OCI-LY7 (cell line): Measurements from ENCODE around the gene IQCK. TPM values are rescaled to one million over a fixed set of nuclear protein-coding genes. Genes with fewer than 3 reads are reported as not detected.

Experiments
- BruUV-seq: library from RNA; stranded (reverse); fragments of 400-500 nt; replicated peaks from 2 replicates; lab custom pipeline; 2021; lab: Mats Ljungman, UMichigan
- CTCF ChIA-PET: fragments of 300-600 bp; sonication (Branson Sonifier 250); formaldehyde crosslinking; loops from one replicate; lab custom pipeline; 2022; ENCODE audit warnings: antibody characterized with exemption; ENCODE audit not compliant: unreplicated experiment; lab: Charles Lee
- POLR2A ChIA-PET: fragments of 300-600 bp; sonication (Branson Sonifier 250); formaldehyde crosslinking; loops from one replicate; lab custom pipeline; 2022; ENCODE audit warnings: antibody characterized with exemption; lab: Charles Lee
- DNase-seq: peaks from one replicate; pipeline ENCODE4 v3.0.0-alpha.2; 2015; ENCODE audit warnings: low spot score
- H2AFZ ChIP-seq: fragments of 200-600 bp; sonication (generic), shearing (Covaris generic); 2 replicates; pipeline ENCODE4 v1.6.1; 2014; ENCODE audit warnings: mild to moderate bottlenecking, antibody characterized with exemption, low read length, moderate library complexity
- H3K27ac ChIP-seq: fragments of 200-600 bp; sonication (generic); 2 replicates; pipeline ENCODE4 v1.5.1; 2014; ENCODE audit warnings: mixed run types, low read depth, mild to moderate bottlenecking, moderate library complexity, low read length, inconsistent platforms; ENCODE audit not compliant: poor library complexity, severe bottlenecking
- H3K36me3 ChIP-seq: fragments of 200-600 bp; sonication (generic); 2 replicates; pipeline ENCODE4 v1.6.1; 2014; ENCODE audit warnings: mild to moderate bottlenecking, antibody characterized with exemption, low read length, moderate library complexity, mixed read lengths; ENCODE audit not compliant: insufficient read depth
- H3K4me1 ChIP-seq: fragments of 200-600 bp; sonication (generic); 2 replicates; pipeline ENCODE4 v1.5.1; 2014; ENCODE audit warnings: mild to moderate bottlenecking, low read length; ENCODE audit not compliant: insufficient read depth, poor library complexity, severe bottlenecking
- H3K4me2 ChIP-seq: fragments of 200-600 bp; sonication (generic); 2 replicates; pipeline ENCODE4 v1.6.1; 2014; ENCODE audit warnings: mild to moderate bottlenecking, low read length
- H3K4me3 ChIP-seq: fragments of 200-600 bp; sonication (generic); 2 replicates; pipeline ENCODE4 v1.5.1; 2014; ENCODE audit warnings: mild to moderate bottlenecking, low read depth, low read length; ENCODE audit not compliant: poor library complexity, severe bottlenecking
- H3K79me2 ChIP-seq: fragments of 200-600 bp; sonication (generic); 2 replicates; pipeline ENCODE4 v1.6.1; 2016; ENCODE audit warnings: low read depth, mild to moderate bottlenecking, low read length, moderate library complexity, mixed read lengths; ENCODE audit not compliant: insufficient read depth
- H3K9me2 ChIP-seq: fragments of 200-600 bp; sonication (generic); 2 replicates; pipeline ENCODE4 v1.6.1; 2016; ENCODE audit warnings: mild to moderate bottlenecking, low read length, mixed read lengths; ENCODE audit not compliant: insufficient read depth
- H3K9me3 ChIP-seq: fragments of 200-600 bp; sonication (generic); 2 replicates; pipeline ENCODE4 v1.6.1; 2014; ENCODE audit warnings: mild to moderate bottlenecking, mixed run types, low read length, mixed read lengths
- H4K20me1 ChIP-seq: fragments of 200-600 bp; sonication (generic); 2 replicates; pipeline ENCODE4 v1.6.1; 2014; ENCODE audit warnings: mild to moderate bottlenecking, antibody characterized with exemption, low read length, moderate library complexity, mixed read lengths; ENCODE audit not compliant: insufficient read depth
- EZH2phosphoT487 ChIP-seq: fragments of 200-600 bp; sonication (generic); IDR thresholded peaks from 2 replicates; pipeline ENCODE4 v1.6.1; 2018; ENCODE audit warnings: low read depth, borderline replicate concordance, mild to moderate bottlenecking, mixed run types, antibody characterized with exemption, low read length, moderate library complexity, mixed read lengths
- intact Hi-C: fragments of 100-400 bp; cut with micrococcal nuclease; formaldehyde crosslinking; loops from one replicate; pipeline ENCODE4 v1.10.0; 2022; ENCODE audit not compliant: unreplicated experiment
- total RNA-seq, 2 experiments: library from RNA; depleted of rRNA in 1 of 2; stranded (reverse); fragments of >200 nt in 1 of 2; shearing (Covaris generic) in 1 of 2; gene quantifications; 2 replicates each; pipeline ENCODE4 v1.2.3, GENCODE V29; 2014 to 2022
- TF ChIP-seq, protein P1 (sequence below): fragments of 200-600 bp; sonication (generic); conservative IDR thresholded peaks from 2 replicates; pipeline ENCODE4 v1.5.1; 2014; ENCODE audit warnings: mild to moderate bottlenecking, antibody characterized with exemption, low read length, moderate library complexity, mixed read lengths

The IQCK gene
- total RNA-seq, 2 experiments from 2014 or later, result 2.2 to 4.3 TPM

DNA sequence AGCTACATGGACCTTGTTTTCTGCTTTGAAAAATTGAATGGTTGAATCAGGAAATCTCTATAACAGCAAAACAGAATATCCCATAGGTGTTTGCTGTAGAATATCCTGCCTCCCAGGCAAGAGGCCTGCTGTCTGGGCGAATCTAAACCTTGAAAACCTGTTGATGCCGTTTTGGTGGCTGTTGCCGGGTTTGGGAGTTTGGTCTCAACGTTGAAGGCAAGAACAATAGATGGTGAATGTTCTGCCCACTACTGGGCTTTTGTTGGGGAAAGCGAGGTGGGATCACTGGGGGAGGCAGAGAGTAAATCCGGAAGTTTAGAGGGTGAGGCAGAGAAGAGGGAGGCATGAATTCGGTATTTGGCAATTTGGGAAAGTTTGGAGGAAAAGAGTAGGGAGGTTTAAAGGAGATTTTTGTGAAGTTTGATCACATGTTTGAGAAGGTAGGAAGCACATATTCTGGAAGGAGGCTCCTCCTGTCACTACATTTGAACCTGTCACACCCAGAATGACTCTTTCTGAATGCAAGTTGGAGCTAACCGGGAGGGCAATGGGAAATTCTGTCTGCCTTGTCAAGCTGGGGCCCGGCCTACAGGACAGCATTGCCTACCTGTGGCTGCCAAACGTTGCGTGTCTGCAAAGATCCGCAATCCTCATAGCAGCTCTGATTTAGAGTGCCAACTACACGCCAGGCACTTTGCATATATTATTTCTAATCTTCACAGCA, 120.1 kb downstream of the IQCK start:
- Histone ChIP-seq H3K9me2 (no peaks in the 10 kb centered on the region), H3K9me3 (no peaks in the 10 kb centered on the region), H4K20me1 (no peaks in the 10 kb centered on the region), H3K4me1 (no peaks in the 10 kb centered on the region), H3K4me2 (no peak overlapping the region), H3K36me3 (no peaks in the 10 kb centered on the region), H3K27ac (no peak overlapping the region), H3K79me2 (no peaks in the 10 kb centered on the region), H2AFZ (no peak overlapping the region), H3K4me3 (no peak overlapping the region)
- BruUV-seq, result no TSS peak
- POLR2A ChIA-PET, result interaction anchor here (0.5 kb wide), 1 partner anchor 645 kb away, joined by 3 read pairs; no protein-coding TSS in a partner anchor
- intact Hi-C loops, result no loop called here
- TF ChIP-seq, protein P1, sequence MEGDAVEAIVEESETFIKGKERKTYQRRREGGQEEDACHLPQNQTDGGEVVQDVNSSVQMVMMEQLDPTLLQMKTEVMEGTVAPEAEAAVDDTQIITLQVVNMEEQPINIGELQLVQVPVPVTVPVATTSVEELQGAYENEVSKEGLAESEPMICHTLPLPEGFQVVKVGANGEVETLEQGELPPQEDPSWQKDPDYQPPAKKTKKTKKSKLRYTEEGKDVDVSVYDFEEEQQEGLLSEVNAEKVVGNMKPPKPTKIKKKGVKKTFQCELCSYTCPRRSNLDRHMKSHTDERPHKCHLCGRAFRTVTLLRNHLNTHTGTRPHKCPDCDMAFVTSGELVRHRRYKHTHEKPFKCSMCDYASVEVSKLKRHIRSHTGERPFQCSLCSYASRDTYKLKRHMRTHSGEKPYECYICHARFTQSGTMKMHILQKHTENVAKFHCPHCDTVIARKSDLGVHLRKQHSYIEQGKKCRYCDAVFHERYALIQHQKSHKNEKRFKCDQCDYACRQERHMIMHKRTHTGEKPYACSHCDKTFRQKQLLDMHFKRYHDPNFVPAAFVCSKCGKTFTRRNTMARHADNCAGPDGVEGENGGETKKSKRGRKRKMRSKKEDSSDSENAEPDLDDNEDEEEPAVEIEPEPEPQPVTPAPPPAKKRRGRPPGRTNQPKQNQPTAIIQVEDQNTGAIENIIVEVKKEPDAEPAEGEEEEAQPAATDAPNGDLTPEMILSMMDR, result no peak
- DNase-seq, result no peak
- CTCF ChIA-PET, result no interaction called here

DNA sequence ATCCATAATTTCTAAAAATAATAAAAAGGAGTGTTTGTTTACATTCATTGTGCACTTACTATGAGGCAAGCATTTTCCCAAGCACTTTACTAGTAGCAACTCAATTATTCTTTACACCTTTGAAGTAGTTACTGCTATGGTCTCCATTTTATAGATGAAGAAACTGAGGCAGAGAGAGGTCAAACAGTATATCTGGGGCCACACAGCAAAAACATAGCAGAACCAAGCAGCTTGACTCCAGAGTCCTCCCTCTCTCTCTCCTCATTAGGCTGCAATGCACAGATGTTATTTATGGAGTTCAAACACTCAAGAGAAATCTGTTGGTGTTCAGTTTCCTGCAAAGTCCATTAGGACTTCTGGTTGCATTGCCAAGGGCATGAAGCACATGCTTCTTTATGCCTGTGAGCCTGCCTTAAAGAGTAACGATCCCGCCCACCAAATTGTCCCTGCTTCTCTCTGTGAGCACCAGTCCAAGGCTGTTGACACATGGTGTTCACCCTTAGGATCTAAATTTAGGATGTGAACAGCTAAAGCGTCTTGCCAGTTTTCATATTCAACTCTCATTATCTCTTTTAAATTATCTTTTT, 122.5 kb downstream of the IQCK start:
- POLR2A ChIA-PET, result interaction anchor here (0.8 kb wide), 1 partner anchor 14 kb away, joined by 3 read pairs; no protein-coding TSS in a partner anchor
- Histone ChIP-seq H2AFZ (no peak overlapping the region), H3K79me2 (no peaks in the 10 kb centered on the region), H3K4me3 (no peak overlapping the region), H3K27ac (no peak overlapping the region), H3K4me2 (no peak overlapping the region), H4K20me1 (no peaks in the 10 kb centered on the region), H3K36me3 (no peaks in the 10 kb centered on the region), H3K9me2 (no peaks in the 10 kb centered on the region), H3K4me1 (no peaks in the 10 kb centered on the region), H3K9me3 (no peaks in the 10 kb centered on the region)
- DNase-seq, result no peak
- CTCF ChIA-PET, result no interaction called here
- TF ChIP-seq EZH2phosphoT487, result no peak
- TF ChIP-seq, protein P1, result no peak
- intact Hi-C loops, result no loop called here
- no TSS peak for BruUV-seq

DNA sequence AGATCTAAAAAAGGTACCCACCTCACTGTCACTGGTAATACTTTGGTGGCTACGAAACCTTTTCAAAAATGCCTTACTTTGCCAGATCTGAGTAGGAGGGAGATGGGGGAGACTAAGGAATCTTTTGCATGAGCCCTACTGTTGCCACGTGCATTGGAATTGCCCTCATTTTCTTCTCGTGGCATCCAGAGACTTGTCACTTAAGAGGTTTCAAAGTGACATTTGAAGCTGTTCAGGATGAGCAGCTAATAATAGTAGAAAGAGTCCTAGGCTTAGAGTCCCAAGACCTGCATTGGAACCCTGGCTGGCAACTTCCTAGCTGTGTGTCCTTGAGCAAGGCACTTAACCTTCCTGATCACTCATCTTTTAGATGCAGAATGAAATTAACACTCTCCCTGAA, 123.1 kb downstream of the IQCK start:
- Histone ChIP-seq H3K9me3 (no peaks in the 10 kb centered on the region), H3K36me3 (no peaks in the 10 kb centered on the region), H4K20me1 (no peaks in the 10 kb centered on the region), H3K79me2 (no peaks in the 10 kb centered on the region), H3K4me2 (no peak overlapping the region), H3K4me1 (no peaks in the 10 kb centered on the region), H3K27ac (no peak overlapping the region), H3K4me3 (no peak overlapping the region), H3K9me2 (no peaks in the 10 kb centered on the region), H2AFZ (no peak overlapping the region)
- ChIA-PET POLR2A (interaction anchor here (0.8 kb wide), 1 partner anchor 14 kb away, joined by 3 read pairs; no protein-coding TSS in a partner anchor), CTCF (no interaction called here)
- no TSS peak for BruUV-seq
- intact Hi-C loops, result no loop called here
- no peak for DNase-seq
- TF ChIP-seq, protein P1, result no peak
- TF ChIP-seq EZH2phosphoT487, result no peak
